Activated naive CD8-positive, alpha-beta T cell treated with anti-CD3 and anti-CD28 coated beads, Interleukin-2, amount 10 ng/mL, durations not matched to agents 7 days and 5 days (primary cell): ENCODE measurements around the gene MAP7. TPM values are rescaled to one million over a fixed set of nuclear protein-coding genes. Genes with fewer than 3 reads are reported as not detected.
A peak's percentile ranks its signal among the peaks of the same experiment; 100 is the strongest.

Source experiments
- ATAC-seq: fragments of 150-1000 bp; cut with Tn5 transposase; one replicate; pipeline ENCODE4 v1.10.0; 2021; ENCODE audit warnings: low read depth, moderate library complexity
- POLR2A ChIA-PET: fragments of 350-600 bp; sonication (Branson Sonifier 250); formaldehyde crosslinking; loops from one replicate; lab custom pipeline; 2021; ENCODE audit warnings: antibody characterized with exemption; lab: Charles Lee
- DNase-seq: peaks from one replicate; pipeline ENCODE4 v3.0.0; 2021
- H3K27ac Mint-ChIP-seq: one replicate; pipeline ENCODE4 v1.8.0; 2022; ENCODE audit warnings: mild to moderate bottlenecking, mixed read lengths
- H3K27me3 Mint-ChIP-seq: one replicate; pipeline ENCODE4 v1.8.0; 2022; ENCODE audit warnings: mild to moderate bottlenecking, moderate library complexity, mixed read lengths
- H3K36me3 Mint-ChIP-seq: one replicate; pipeline ENCODE4 v1.8.0; 2021; ENCODE audit warnings: mild to moderate bottlenecking, mixed read lengths
- H3K4me1 Mint-ChIP-seq: one replicate; pipeline ENCODE4 v1.8.0; 2021; ENCODE audit warnings: mixed read lengths
- H3K4me3 Mint-ChIP-seq: one replicate; pipeline ENCODE4 v1.8.0; 2022; ENCODE audit warnings: mild to moderate bottlenecking, moderate library complexity, mixed read lengths
- H3K9me3 Mint-ChIP-seq: one replicate; pipeline ENCODE4 v1.8.0; 2021; ENCODE audit warnings: mixed read lengths
- total RNA-seq, 2 experiments: library from RNA; stranded (reverse); gene quantifications; one replicate each; pipeline ENCODE4 v1.2.3, GENCODE V29; 2021

Gene MAP7
- total RNA-seq, 2 experiments from 2014 or later = 0.14 to 0.48 TPM

- no peaks in the 10 kb centered on the region for H3K9me3 Mint-ChIP-seq
Measured at GRCh38 chr6:136552054-136552453, 1.8 kb upstream of the MAP7 start.

GRCh38 chr6:136551103-136551502 lies 881 bp upstream of the MAP7 start:
- Mint-ChIP-seq H3K4me3 (peak overlapping the region; percentile 46), H3K27me3 (peaks cover 51% of the 10 kb centered on the region), H3K9me3 (no peaks in the 10 kb centered on the region), H3K4me1 (peaks cover 3% of the 10 kb centered on the region), H3K36me3 (no peaks in the 10 kb centered on the region), H3K27ac (no peak overlapping the region)
- no peak for DNase-seq
- POLR2A ChIA-PET = interaction anchor here (0.6 kb wide), 1 partner anchor 9 kb away, joined by 3 read pairs; no protein-coding TSS in a partner anchor
- no peak for ATAC-seq

More at GRCh38 chr6:136552054-136552453, 1.8 kb upstream of the MAP7 start:
- H3K4me3 Mint-ChIP-seq = no peak overlapping the region
- H3K4me1 Mint-ChIP-seq = peaks cover 3% of the 10 kb centered on the region
- no peak overlapping the region for H3K27ac Mint-ChIP-seq
- H3K36me3 Mint-ChIP-seq = no peaks in the 10 kb centered on the region
- no peak for DNase-seq
- peaks cover 41% of the 10 kb centered on the region for H3K27me3 Mint-ChIP-seq
- POLR2A ChIA-PET = no interaction called here
- no peak for ATAC-seq

GRCh38 chr6:136550045-136550329 lies 235 bp downstream of the MAP7 start:
- Mint-ChIP-seq H3K9me3 (no peaks in the 10 kb centered on the region), H3K27me3 (peaks cover 60% of the 10 kb centered on the region), H3K27ac (no peak overlapping the region), H3K4me1 (peaks cover 3% of the 10 kb centered on the region), H3K36me3 (no peaks in the 10 kb centered on the region), H3K4me3 (peak overlapping the region; percentile 46)
- ATAC-seq (peak; percentile 67), DNase-seq (no peak)
- POLR2A ChIA-PET = no interaction called here

GRCh38 chr6:136549300-136550044 lies 750 bp downstream of the MAP7 start:
- Mint-ChIP-seq H3K36me3 (no peaks in the 10 kb centered on the region), H3K27me3 (peaks cover 65% of the 10 kb centered on the region), H3K27ac (no peak overlapping the region), H3K4me3 (peak overlapping the region; percentile 51), H3K9me3 (no peaks in the 10 kb centered on the region), H3K4me1 (peaks cover 3% of the 10 kb centered on the region)
- ATAC-seq (no peak), DNase-seq (peak; percentile 33)
- POLR2A ChIA-PET = no interaction called here

- DNase-seq (no peak), ATAC-seq (no peak)
- no peak overlapping the region for H3K27ac Mint-ChIP-seq
- POLR2A ChIA-PET = no interaction called here
- peaks cover 3% of the 10 kb centered on the region for H3K4me1 Mint-ChIP-seq
- peaks cover 69% of the 10 kb centered on the region for H3K27me3 Mint-ChIP-seq
- no peaks in the 10 kb centered on the region for H3K36me3 Mint-ChIP-seq
- H3K4me3 Mint-ChIP-seq = peak overlapping the region; percentile 51
- H3K9me3 Mint-ChIP-seq = no peaks in the 10 kb centered on the region
Measured at GRCh38 chr6:136548582-136549299, 1.5 kb downstream of the MAP7 start.

GRCh38 chr6:136547871-136548270 lies 2.4 kb downstream of the MAP7 start:
- no peak for ATAC-seq
- H3K4me3 Mint-ChIP-seq = no peak overlapping the region
- DNase-seq = no peak
- POLR2A ChIA-PET = no interaction called here
- no peak overlapping the region for H3K27ac Mint-ChIP-seq
- H3K9me3 Mint-ChIP-seq = no peaks in the 10 kb centered on the region
- H3K36me3 Mint-ChIP-seq = no peaks in the 10 kb centered on the region
- peaks cover 3% of the 10 kb centered on the region for H3K4me1 Mint-ChIP-seq
- H3K27me3 Mint-ChIP-seq = peaks cover 75% of the 10 kb centered on the region

GRCh38 chr6:136547336-136547735 lies 2.9 kb downstream of the MAP7 start:
- H3K4me3 Mint-ChIP-seq = no peak overlapping the region
- peaks cover 3% of the 10 kb centered on the region for H3K4me1 Mint-ChIP-seq
- no peak for DNase-seq
- no peak for ATAC-seq
- no peaks in the 10 kb centered on the region for H3K36me3 Mint-ChIP-seq
- no peak overlapping the region for H3K27ac Mint-ChIP-seq
- POLR2A ChIA-PET = no interaction called here
- no peaks in the 10 kb centered on the region for H3K9me3 Mint-ChIP-seq
- H3K27me3 Mint-ChIP-seq = peaks cover 72% of the 10 kb centered on the region

GRCh38 chr6:136546331-136546730 lies 3.9 kb downstream of the MAP7 start:
- POLR2A ChIA-PET = no interaction called here
- peaks cover 71% of the 10 kb centered on the region for H3K27me3 Mint-ChIP-seq
- no peaks in the 10 kb centered on the region for H3K36me3 Mint-ChIP-seq
- H3K4me1 Mint-ChIP-seq = peaks cover 3% of the 10 kb centered on the region
- no peaks in the 10 kb centered on the region for H3K9me3 Mint-ChIP-seq
- no peak overlapping the region for H3K27ac Mint-ChIP-seq
- ATAC-seq = no peak
- H3K4me3 Mint-ChIP-seq = no peak overlapping the region
- DNase-seq = no peak

- Mint-ChIP-seq H3K9me3 (no peaks in the 10 kb centered on the region), H3K36me3 (no peaks in the 10 kb centered on the region), H3K4me1 (peaks cover 3% of the 10 kb centered on the region), H3K27ac (no peak overlapping the region), H3K27me3 (peaks cover 68% of the 10 kb centered on the region), H3K4me3 (no peak overlapping the region)
- POLR2A ChIA-PET = no interaction called here
- no peak for DNase-seq
- ATAC-seq = no peak
Measured at GRCh38 chr6:136544326-136544725, 5.9 kb downstream of the MAP7 start.

- no peak overlapping the region for H3K27ac Mint-ChIP-seq
- POLR2A ChIA-PET = no interaction called here
- no peaks in the 10 kb centered on the region for H3K4me1 Mint-ChIP-seq
- no peak for DNase-seq
- H3K27me3 Mint-ChIP-seq = peaks cover 43% of the 10 kb centered on the region
- no peak for ATAC-seq
- no peaks in the 10 kb centered on the region for H3K9me3 Mint-ChIP-seq
- no peak overlapping the region for H3K4me3 Mint-ChIP-seq
- H3K36me3 Mint-ChIP-seq = no peaks in the 10 kb centered on the region
Measured at GRCh38 chr6:136541395-136541794, 8.8 kb downstream of the MAP7 start.

GRCh38 chr6:136539967-136540652 lies 10.1 kb downstream of the MAP7 start:
- POLR2A ChIA-PET = no interaction called here
- Mint-ChIP-seq H3K9me3 (no peaks in the 10 kb centered on the region), H3K27me3 (peaks cover 32% of the 10 kb centered on the region), H3K36me3 (no peaks in the 10 kb centered on the region), H3K27ac (no peak overlapping the region), H3K4me3 (no peak overlapping the region), H3K4me1 (peaks cover 2% of the 10 kb centered on the region)
- DNase-seq = no peak
- ATAC-seq = no peak

GRCh38 chr6:136538836-136539235 lies 11.4 kb downstream of the MAP7 start:
- Mint-ChIP-seq H3K4me1 (peaks cover 4% of the 10 kb centered on the region), H3K27ac (no peak overlapping the region), H3K36me3 (no peaks in the 10 kb centered on the region), H3K4me3 (no peak overlapping the region), H3K9me3 (no peaks in the 10 kb centered on the region), H3K27me3 (peaks cover 26% of the 10 kb centered on the region)
- ATAC-seq = no peak
- DNase-seq = no peak
- POLR2A ChIA-PET = no interaction called here

- H3K27me3 Mint-ChIP-seq = peaks cover 19% of the 10 kb centered on the region
- ATAC-seq = no peak
- H3K4me1 Mint-ChIP-seq = peaks cover 4% of the 10 kb centered on the region
- no peak overlapping the region for H3K27ac Mint-ChIP-seq
- H3K36me3 Mint-ChIP-seq = no peaks in the 10 kb centered on the region
- POLR2A ChIA-PET = no interaction called here
- no peaks in the 10 kb centered on the region for H3K9me3 Mint-ChIP-seq
- DNase-seq = no peak
- H3K4me3 Mint-ChIP-seq = no peak overlapping the region
Measured at GRCh38 chr6:136535880-136536650, 14.2 kb downstream of the MAP7 start.
